ENCODE data around the gene DNM3. TPM values are rescaled to one million over a fixed set of nuclear protein-coding genes. Genes with fewer than 3 reads are reported as not detected.
A peak's percentile ranks its signal among the peaks of the same experiment; 100 is the strongest.

Gene DNM3
- polyA plus RNA-seq, 4 donors = 0.67 to 1.2 (median 0.99) TPM; not detected in 1

DNA sequence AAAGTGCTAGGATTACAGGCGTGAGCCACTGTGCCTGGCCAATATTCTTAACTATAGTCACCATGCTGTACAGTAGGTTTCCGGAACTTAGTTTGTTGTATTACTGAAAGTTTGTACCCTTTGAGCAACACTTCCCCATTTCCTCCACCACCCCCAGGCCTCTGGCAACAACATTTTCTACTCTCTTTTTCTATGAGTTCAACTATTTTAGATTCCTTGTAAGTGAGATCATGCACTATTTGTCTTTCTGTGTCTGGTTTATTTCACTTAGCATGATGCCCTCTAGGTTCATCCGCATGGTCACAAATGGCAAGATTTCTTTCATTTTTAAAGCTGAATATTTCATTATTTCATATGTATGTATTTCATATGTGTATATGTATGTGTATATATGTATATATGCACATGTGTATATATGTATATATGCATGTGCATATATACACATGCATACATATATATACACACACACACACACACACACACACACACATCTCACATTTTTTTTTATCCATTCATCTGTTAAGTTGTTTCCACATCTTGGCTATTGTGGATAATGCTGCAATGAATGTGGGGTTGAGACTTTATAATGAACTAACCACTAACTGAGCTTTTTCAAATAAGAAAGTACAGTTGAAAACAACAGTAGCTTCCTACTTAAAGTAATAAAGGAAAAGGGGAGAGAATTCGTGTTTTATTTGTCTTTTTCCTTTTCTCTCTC is 322.4 kb downstream of the DNM3 start:
- no peaks in the 10 kb centered on the region for H3K9me3 ChIP-seq (ENCODE audit: control insufficient read depth in 2 of 2, insufficient read depth in 1 of 2, low read depth in 1 of 2, low read length in 1 of 2)
- FAIRE-seq (no peak), DNase-seq (no peak)
- WGBS, 3 donors = 91 to 94% (median 93%) methylated on average over 4 of the region's 4 CpGs
- H3K4me1 ChIP-seq (ENCODE audit: control insufficient read depth in 3 of 3, insufficient read depth in 2 of 3, low read depth in 1 of 3, low read length in 2 of 3) = peaks cover 0 to 6% (median 2%) of the 10 kb centered on the region in 3 donors
- H3K4me3 ChIP-seq (ENCODE audit: low read depth in 1 of 3, low read length in 3 of 3) = no peak overlapping the region
- no peak overlapping the region for H3K27ac ChIP-seq (ENCODE audit: low read depth in 1 of 3, low read length in 2 of 3)
- H3K27me3 ChIP-seq (ENCODE audit: control insufficient read depth in 3 of 3, insufficient read depth in 3 of 3, low read length in 3 of 3) = no peaks in the 10 kb centered on the region
- no peaks in the 10 kb centered on the region for H3K36me3 ChIP-seq (ENCODE audit: control insufficient read depth in 3 of 3, insufficient read depth in 2 of 3, low read depth in 1 of 3, low read length in 3 of 3)

DNA sequence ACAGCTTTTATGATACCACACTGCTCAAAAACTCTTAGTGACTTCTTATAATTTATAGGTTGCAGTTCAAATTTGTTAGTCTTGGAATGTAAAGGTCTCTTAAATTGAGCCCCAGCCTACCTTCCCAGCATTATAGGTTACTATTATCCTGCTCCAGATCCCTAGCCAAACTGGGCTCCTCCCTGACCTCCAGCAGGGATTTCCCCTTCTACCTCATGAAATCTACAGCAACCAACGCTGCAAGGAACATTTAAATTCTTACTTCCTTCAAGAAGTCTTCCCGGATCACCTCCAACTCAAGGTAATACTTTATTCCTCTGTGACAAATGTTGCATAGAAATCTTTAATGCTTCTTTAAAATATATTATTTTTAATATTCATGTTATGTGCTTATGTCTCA is 324.1 kb downstream of the DNM3 start:
- WGBS, 3 donors = 28 to 62% (median 58%) methylated on average over 2 of the region's 2 CpGs
- FAIRE-seq = no peak

DNA sequence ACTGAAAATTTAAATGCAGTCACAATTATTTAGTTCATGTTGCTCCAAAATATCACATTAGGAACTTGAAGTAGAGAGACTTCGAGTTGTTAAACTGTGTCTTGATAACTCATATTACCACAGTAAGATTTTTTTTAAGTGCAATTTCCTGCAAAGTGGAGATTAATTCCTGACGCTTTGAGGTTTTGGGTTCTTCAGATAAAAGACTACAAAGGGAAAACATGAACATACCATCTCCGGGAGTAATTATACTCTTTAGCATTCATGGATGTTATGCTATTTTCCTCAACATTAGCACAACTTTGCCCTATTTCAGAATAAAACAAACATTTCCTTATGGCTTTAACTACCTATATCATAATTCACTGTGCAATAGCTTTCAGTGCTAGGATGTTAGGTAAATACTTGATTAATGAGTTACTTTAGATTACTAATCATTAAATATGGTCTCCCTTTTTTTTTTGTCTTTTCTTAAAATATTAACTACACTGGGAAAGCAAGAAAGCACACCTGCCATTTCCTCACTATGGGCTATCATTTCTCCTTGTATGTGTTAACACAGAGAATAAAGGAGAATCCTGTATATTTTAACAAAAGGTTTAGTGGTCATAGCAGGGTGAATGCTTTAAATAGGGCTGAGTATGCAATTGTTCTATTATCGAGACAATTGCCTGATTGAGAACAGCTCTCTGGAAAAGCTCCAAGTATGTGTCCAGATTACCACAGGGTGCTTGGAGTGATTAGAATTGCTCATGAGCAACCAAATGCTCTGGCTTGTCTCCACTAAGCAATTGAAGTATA is 326.7 kb downstream of the DNM3 start:
- Histone ChIP-seq H3K4me1 (ENCODE audit: control insufficient read depth in 3 of 3, insufficient read depth in 2 of 3, low read depth in 1 of 3, low read length in 2 of 3) (peaks cover 0 to 14% (median 6%) of the 10 kb centered on the region in 3 donors), H3K36me3 (ENCODE audit: control insufficient read depth in 3 of 3, insufficient read depth in 2 of 3, low read depth in 1 of 3, low read length in 3 of 3) (no peaks in the 10 kb centered on the region), H3K27me3 (ENCODE audit: control insufficient read depth in 3 of 3, insufficient read depth in 3 of 3, low read length in 3 of 3) (no peaks in the 10 kb centered on the region), H3K9me3 (ENCODE audit: control insufficient read depth in 2 of 2, insufficient read depth in 1 of 2, low read depth in 1 of 2, low read length in 1 of 2) (no peaks in the 10 kb centered on the region), H3K4me3 (ENCODE audit: low read depth in 1 of 3, low read length in 3 of 3) (no peak overlapping the region), H3K27ac (ENCODE audit: low read depth in 1 of 3, low read length in 2 of 3) (peak overlapping the region in 2 of 3 donors; percentile 11 to 64)
- 11 to 33% (median 20%) methylated on average over 4 of the region's 4 CpGs for WGBS, 3 donors
- peak; percentile 73 for FAIRE-seq
- peak; percentile 72 to 92 for DNase-seq

More for the DNA sequence above, 324.1 kb downstream of the DNM3 start:
- H3K4me1 ChIP-seq (ENCODE audit: control insufficient read depth in 3 of 3, insufficient read depth in 2 of 3, low read depth in 1 of 3, low read length in 2 of 3) = peaks cover 0 to 14% (median 6%) of the 10 kb centered on the region in 3 donors
- H3K4me3 ChIP-seq (ENCODE audit: low read depth in 1 of 3, low read length in 3 of 3) = no peak overlapping the region
- no peaks in the 10 kb centered on the region for H3K27me3 ChIP-seq (ENCODE audit: control insufficient read depth in 3 of 3, insufficient read depth in 3 of 3, low read length in 3 of 3)
- no peak overlapping the region for H3K27ac ChIP-seq (ENCODE audit: low read depth in 1 of 3, low read length in 2 of 3)
- H3K9me3 ChIP-seq (ENCODE audit: control insufficient read depth in 2 of 2, insufficient read depth in 1 of 2, low read depth in 1 of 2, low read length in 1 of 2) = no peaks in the 10 kb centered on the region
- no peak for DNase-seq
- H3K36me3 ChIP-seq (ENCODE audit: control insufficient read depth in 3 of 3, insufficient read depth in 2 of 3, low read depth in 1 of 3, low read length in 3 of 3) = no peaks in the 10 kb centered on the region

DNA sequence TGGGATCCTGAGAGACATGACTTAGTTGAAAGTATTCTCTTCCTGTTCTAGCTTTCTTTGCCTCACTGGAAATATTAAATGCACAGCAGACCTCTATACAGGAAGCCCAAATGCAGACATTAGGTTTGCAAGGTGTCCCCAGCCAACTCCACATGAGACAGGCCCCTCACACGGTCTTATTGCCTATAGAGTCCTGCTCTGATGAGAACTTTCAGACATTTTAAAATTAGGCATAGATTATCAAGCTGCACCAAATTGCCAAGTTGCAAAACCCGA is 327.2 kb downstream of the DNM3 start:
- Histone ChIP-seq H3K9me3 (ENCODE audit: control insufficient read depth in 2 of 2, insufficient read depth in 1 of 2, low read depth in 1 of 2, low read length in 1 of 2) (no peaks in the 10 kb centered on the region), H3K27ac (ENCODE audit: low read depth in 1 of 3, low read length in 2 of 3) (peak overlapping the region in 2 of 3 donors; percentile 32 to 64), H3K4me3 (ENCODE audit: low read depth in 1 of 3, low read length in 3 of 3) (no peak overlapping the region), H3K36me3 (ENCODE audit: control insufficient read depth in 3 of 3, insufficient read depth in 2 of 3, low read depth in 1 of 3, low read length in 3 of 3) (no peaks in the 10 kb centered on the region), H3K4me1 (ENCODE audit: control insufficient read depth in 3 of 3, insufficient read depth in 2 of 3, low read depth in 1 of 3, low read length in 2 of 3) (peaks cover 0 to 14% (median 6%) of the 10 kb centered on the region in 3 donors), H3K27me3 (ENCODE audit: control insufficient read depth in 3 of 3, insufficient read depth in 3 of 3, low read length in 3 of 3) (no peaks in the 10 kb centered on the region)
- DNase-seq (no peak), FAIRE-seq (no peak)
- 21 to 57% (median 47%) methylated on average over 2 of the region's 2 CpGs for WGBS, 3 donors

DNA sequence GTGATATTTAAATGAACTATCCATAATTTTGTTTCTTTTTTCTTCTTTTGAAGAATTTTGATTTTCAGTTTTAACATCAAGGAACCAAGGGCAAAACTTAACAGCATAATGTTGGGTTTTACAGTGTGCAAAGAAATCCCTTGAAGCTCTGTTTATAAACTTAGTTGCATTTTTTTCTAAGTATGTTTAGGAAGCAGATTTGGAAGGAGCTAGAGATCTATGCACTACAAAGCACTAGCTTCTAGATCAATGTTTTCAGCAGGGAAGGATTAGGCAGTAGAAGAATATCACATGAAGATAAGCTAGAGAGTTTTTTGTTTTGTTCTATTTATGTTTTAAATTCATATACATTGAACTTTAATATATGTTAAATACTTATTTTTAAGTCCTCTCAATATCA is 328.5 kb downstream of the DNM3 start:
- DNase-seq (no peak), FAIRE-seq (no peak)
- Histone ChIP-seq H3K9me3 (ENCODE audit: control insufficient read depth in 2 of 2, insufficient read depth in 1 of 2, low read depth in 1 of 2, low read length in 1 of 2) (no peaks in the 10 kb centered on the region), H3K27me3 (ENCODE audit: control insufficient read depth in 3 of 3, insufficient read depth in 3 of 3, low read length in 3 of 3) (no peaks in the 10 kb centered on the region), H3K36me3 (ENCODE audit: control insufficient read depth in 3 of 3, insufficient read depth in 2 of 3, low read depth in 1 of 3, low read length in 3 of 3) (no peaks in the 10 kb centered on the region), H3K27ac (ENCODE audit: low read depth in 1 of 3, low read length in 2 of 3) (no peak overlapping the region), H3K4me1 (ENCODE audit: control insufficient read depth in 3 of 3, insufficient read depth in 2 of 3, low read depth in 1 of 3, low read length in 2 of 3) (peaks cover 0 to 14% (median 6%) of the 10 kb centered on the region in 3 donors), H3K4me3 (ENCODE audit: low read depth in 1 of 3, low read length in 3 of 3) (no peak overlapping the region)

DNA sequence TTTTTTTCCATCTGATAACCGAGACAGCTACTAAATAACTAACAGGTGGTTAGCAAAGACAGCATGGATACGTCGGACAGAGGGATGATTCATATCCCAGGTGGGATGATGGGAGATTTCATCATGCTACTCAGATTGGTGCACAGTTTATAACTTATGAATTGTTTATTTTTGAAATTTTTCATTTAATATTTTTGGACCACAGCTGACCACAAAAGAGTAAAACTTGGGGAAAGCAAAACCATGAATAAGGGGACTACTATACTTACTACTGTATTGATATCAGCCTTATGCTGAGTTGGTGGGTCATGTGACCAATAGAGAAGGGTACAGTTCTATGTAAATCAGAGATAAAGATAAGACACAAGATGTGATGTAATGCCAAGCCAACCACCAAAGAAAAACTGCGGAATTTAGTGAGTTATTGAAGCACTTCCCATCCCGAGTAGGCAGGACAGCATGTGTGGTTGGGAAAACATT is 331.1 kb downstream of the DNM3 start:
- Histone ChIP-seq H3K4me3 (ENCODE audit: low read depth in 1 of 3, low read length in 3 of 3) (no peak overlapping the region), H3K4me1 (ENCODE audit: control insufficient read depth in 3 of 3, insufficient read depth in 2 of 3, low read depth in 1 of 3, low read length in 2 of 3) (peaks cover 0 to 14% (median 3%) of the 10 kb centered on the region in 3 donors), H3K27ac (ENCODE audit: low read depth in 1 of 3, low read length in 2 of 3) (no peak overlapping the region), H3K27me3 (ENCODE audit: control insufficient read depth in 3 of 3, insufficient read depth in 3 of 3, low read length in 3 of 3) (no peaks in the 10 kb centered on the region), H3K9me3 (ENCODE audit: control insufficient read depth in 2 of 2, insufficient read depth in 1 of 2, low read depth in 1 of 2, low read length in 1 of 2) (no peaks in the 10 kb centered on the region), H3K36me3 (ENCODE audit: control insufficient read depth in 3 of 3, insufficient read depth in 2 of 3, low read depth in 1 of 3, low read length in 3 of 3) (no peaks in the 10 kb centered on the region)
- FAIRE-seq (no peak), DNase-seq (no peak)
- 88 to 92% (median 90%) methylated on average over 5 of the region's 5 CpGs for WGBS, 3 donors

DNA sequence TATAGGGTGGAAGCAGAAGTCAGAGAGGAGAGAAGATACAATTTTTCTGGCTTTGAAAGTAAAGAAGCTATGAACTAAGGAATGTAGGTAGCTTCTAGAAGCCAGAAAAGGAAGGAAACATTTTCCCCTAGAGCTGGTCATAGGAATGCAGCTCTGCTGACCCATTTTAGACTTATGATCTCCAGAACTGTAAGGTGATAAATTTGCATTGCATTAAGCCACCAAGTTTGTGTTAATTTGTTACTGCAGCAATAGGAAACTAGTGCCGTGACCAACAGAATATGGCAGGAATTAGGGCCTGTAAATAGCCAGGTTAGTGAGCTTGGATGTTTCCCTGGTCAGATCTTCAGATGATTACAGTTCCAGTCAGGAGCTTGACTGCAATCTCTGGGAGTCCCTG is 334.9 kb downstream of the DNM3 start:
- Histone ChIP-seq H3K9me3 (ENCODE audit: control insufficient read depth in 2 of 2, insufficient read depth in 1 of 2, low read depth in 1 of 2, low read length in 1 of 2) (no peaks in the 10 kb centered on the region), H3K36me3 (ENCODE audit: control insufficient read depth in 3 of 3, insufficient read depth in 2 of 3, low read depth in 1 of 3, low read length in 3 of 3) (no peaks in the 10 kb centered on the region), H3K27ac (ENCODE audit: low read depth in 1 of 3, low read length in 2 of 3) (no peak overlapping the region), H3K27me3 (ENCODE audit: control insufficient read depth in 3 of 3, insufficient read depth in 3 of 3, low read length in 3 of 3) (no peaks in the 10 kb centered on the region), H3K4me3 (ENCODE audit: low read depth in 1 of 3, low read length in 3 of 3) (no peak overlapping the region), H3K4me1 (ENCODE audit: control insufficient read depth in 3 of 3, insufficient read depth in 2 of 3, low read depth in 1 of 3, low read length in 2 of 3) (peaks cover 0 to 29% (median 7%) of the 10 kb centered on the region in 3 donors)
- 96 to 100% (median 100%) methylated on average over 1 of the region's 1 CpG for WGBS, 3 donors
- FAIRE-seq (no peak), DNase-seq (no peak)

DNA sequence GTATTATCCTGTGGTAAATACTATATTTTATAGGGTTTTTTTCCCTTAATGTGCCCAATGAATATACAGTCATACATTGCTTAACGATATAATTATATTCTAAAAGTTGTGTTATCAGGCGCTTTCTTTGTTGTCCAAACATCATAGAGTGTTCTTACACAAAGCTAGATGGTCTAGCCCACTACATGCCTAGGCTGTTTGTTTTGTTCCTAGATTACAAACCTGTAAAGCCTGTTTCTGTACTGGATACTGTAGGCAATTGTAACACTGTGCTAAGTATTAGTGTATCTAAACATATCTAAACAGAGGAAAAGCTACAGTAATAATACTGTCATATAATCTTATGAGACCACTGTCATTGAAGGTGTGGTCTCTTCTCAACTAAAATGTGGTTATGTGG is 336.6 kb downstream of the DNM3 start:
- no peak overlapping the region for H3K4me3 ChIP-seq (ENCODE audit: low read depth in 1 of 3, low read length in 3 of 3)
- peaks cover 0 to 44% (median 7%) of the 10 kb centered on the region in 3 donors for H3K4me1 ChIP-seq (ENCODE audit: control insufficient read depth in 3 of 3, insufficient read depth in 2 of 3, low read depth in 1 of 3, low read length in 2 of 3)
- WGBS, 3 donors = 66 to 84% (median 82%) methylated on average over 2 of the region's 2 CpGs
- DNase-seq (peak in 1 of 2 donors; percentile 16), FAIRE-seq (no peak)
- no peak overlapping the region for H3K27ac ChIP-seq (ENCODE audit: low read depth in 1 of 3, low read length in 2 of 3)
- H3K9me3 ChIP-seq (ENCODE audit: control insufficient read depth in 2 of 2, insufficient read depth in 1 of 2, low read depth in 1 of 2, low read length in 1 of 2) = no peaks in the 10 kb centered on the region
- no peaks in the 10 kb centered on the region for H3K36me3 ChIP-seq (ENCODE audit: control insufficient read depth in 3 of 3, insufficient read depth in 2 of 3, low read depth in 1 of 3, low read length in 3 of 3)
- H3K27me3 ChIP-seq (ENCODE audit: control insufficient read depth in 3 of 3, insufficient read depth in 3 of 3, low read length in 3 of 3) = no peaks in the 10 kb centered on the region
